Chondrocyte (in vitro differentiated cells): ENCODE results near the gene SPSB2. TPM values are rescaled to one million over a fixed set of nuclear protein-coding genes. Genes with fewer than 3 reads are reported as not detected.
A peak's percentile ranks its signal among the peaks of the same experiment; 100 is the strongest.

Source experiments
- DNase-seq: peaks from one replicate; pipeline ENCODE4 v3.0.0; 2021; ENCODE audit warnings: mixed read lengths, low spot score
- H3K27ac Mint-ChIP-seq: one replicate; pipeline ENCODE4 v1.8.0; 2021; ENCODE audit warnings: mild to moderate bottlenecking, moderate library complexity, mixed read lengths; ENCODE audit not compliant: unreplicated experiment
- H3K27me3 Mint-ChIP-seq: 2 replicates; pipeline ENCODE4 v1.8.0; 2021; ENCODE audit warnings: low read depth, mixed read lengths
- H3K36me3 Mint-ChIP-seq: 2 replicates; pipeline ENCODE4 v1.8.0; 2021; ENCODE audit warnings: low read depth, mixed read lengths
- H3K4me1 Mint-ChIP-seq: 2 replicates; pipeline ENCODE4 v1.8.0; 2021; ENCODE audit warnings: low read depth, mild to moderate bottlenecking, mixed read lengths
- H3K4me3 Mint-ChIP-seq: one replicate; pipeline ENCODE4 v1.8.0; 2021; ENCODE audit warnings: mild to moderate bottlenecking, moderate library complexity, mixed read lengths; ENCODE audit not compliant: unreplicated experiment
- H3K9me3 Mint-ChIP-seq: 2 replicates; pipeline ENCODE4 v1.8.0; 2021; ENCODE audit warnings: low read depth, mixed read lengths
- CTCF ChIP-seq: fragments of 200-600 bp; sonication (generic); IDR thresholded peaks from 2 replicates; pipeline ENCODE4 v1.5.0; 2021; ENCODE audit warnings: antibody characterized with exemption, mild to moderate bottlenecking, moderate library complexity
- total RNA-seq: library from RNA; stranded (reverse); gene quantifications from 3 replicates; pipeline ENCODE4 v1.2.1, GENCODE V29; 2021

SPSB2 gene
- total RNA-seq, 1 donor from 2014 or later: 7.6 TPM

- TF ChIP-seq CTCF: no peak
- peaks cover 27% of the 10 kb centered on the region for H3K36me3 Mint-ChIP-seq
- peaks cover 5% of the 10 kb centered on the region for H3K4me1 Mint-ChIP-seq
- no peak overlapping the region for H3K27ac Mint-ChIP-seq
- no peaks in the 10 kb centered on the region for H3K9me3 Mint-ChIP-seq
- no peak for DNase-seq
- H3K27me3 Mint-ChIP-seq: no peaks in the 10 kb centered on the region
- no peak overlapping the region for H3K4me3 Mint-ChIP-seq
These were observed 36.3 kb downstream of the SPSB2 start for GRCh38 chr12:6836851-6837250.

GRCh38 chr12:6834873-6835272 is 38.2 kb downstream of the SPSB2 start:
- DNase-seq: no peak
- Mint-ChIP-seq H3K36me3 (peaks cover 36% of the 10 kb centered on the region), H3K9me3 (no peaks in the 10 kb centered on the region), H3K4me1 (peaks cover 13% of the 10 kb centered on the region), H3K27me3 (no peaks in the 10 kb centered on the region), H3K27ac (no peak overlapping the region), H3K4me3 (no peak overlapping the region)
- TF ChIP-seq CTCF: no peak

GRCh38 chr12:6834254-6834653 is 38.8 kb downstream of the SPSB2 start:
- H3K36me3 Mint-ChIP-seq: peaks cover 36% of the 10 kb centered on the region
- no peak for DNase-seq
- H3K4me3 Mint-ChIP-seq: no peak overlapping the region
- no peaks in the 10 kb centered on the region for H3K27me3 Mint-ChIP-seq
- H3K27ac Mint-ChIP-seq: no peak overlapping the region
- H3K4me1 Mint-ChIP-seq: peaks cover 17% of the 10 kb centered on the region
- H3K9me3 Mint-ChIP-seq: no peaks in the 10 kb centered on the region
- no peak for TF ChIP-seq CTCF

GRCh38 chr12:6833189-6833890 is 39.8 kb downstream of the SPSB2 start:
- Mint-ChIP-seq H3K4me1 (peaks cover 17% of the 10 kb centered on the region), H3K27ac (peak overlapping the region; percentile 49), H3K27me3 (no peaks in the 10 kb centered on the region), H3K4me3 (no peak overlapping the region), H3K36me3 (peaks cover 33% of the 10 kb centered on the region), H3K9me3 (no peaks in the 10 kb centered on the region)
- TF ChIP-seq CTCF: no peak
- no peak for DNase-seq

- Mint-ChIP-seq H3K27me3 (no peaks in the 10 kb centered on the region), H3K9me3 (no peaks in the 10 kb centered on the region), H3K4me1 (peaks cover 26% of the 10 kb centered on the region), H3K27ac (no peak overlapping the region), H3K36me3 (peaks cover 28% of the 10 kb centered on the region), H3K4me3 (no peak overlapping the region)
- DNase-seq: no peak
- no peak for TF ChIP-seq CTCF
These were observed 41.0 kb downstream of the SPSB2 start for GRCh38 chr12:6832125-6832524.
